ENCODE data around the gene PIP4K2A.

GRCh38 chr10:22620140-22620857 lies 94.1 kb downstream of the PIP4K2A start:
- no peak for TF ChIP-seq CTCF (IDR thresholded peaks at IDR 0.05)
- no peak for TF ChIP-seq POLR2A (IDR thresholded peaks at IDR 0.05)
